ENCODE measurements around the gene TECPR2.

DNA sequence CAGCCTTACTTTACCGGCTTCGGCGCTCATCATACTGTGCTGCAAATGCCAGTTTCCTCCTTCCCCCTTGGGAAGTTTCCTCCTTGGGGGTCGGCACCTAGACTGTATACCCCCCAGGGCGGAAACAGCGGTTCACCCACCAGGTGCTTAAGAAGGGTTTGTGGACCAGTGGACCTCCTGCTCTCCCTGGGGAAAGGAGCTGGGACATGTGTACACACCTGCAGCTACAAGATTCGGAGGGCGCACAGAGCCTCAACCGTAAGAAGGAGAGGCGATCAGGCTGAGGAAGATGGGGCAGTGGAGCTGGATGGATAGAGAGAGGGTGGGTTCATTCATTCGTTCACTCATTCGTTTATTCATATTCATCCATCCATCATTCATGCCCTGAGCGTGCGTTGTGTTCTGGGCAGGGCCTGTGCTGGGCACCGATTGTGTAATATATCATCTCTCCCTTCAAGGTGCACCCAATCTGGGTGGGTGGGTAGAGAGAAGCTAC is 43.9 kb upstream of the TECPR2 start:
- no peak for TF ChIP-seq CTCF (IDR thresholded peaks at IDR 0.05)
- TF ChIP-seq EP300 (IDR thresholded peaks at IDR 0.05) = no peak
- no peak for TF ChIP-seq POLR2A (IDR thresholded peaks at IDR 0.05; ENCODE audit: low read depth)
